Uterus (tissue), 4 donors: ENCODE measurements around the gene TLE2. TPM values are rescaled to one million over a fixed set of nuclear protein-coding genes. Genes with fewer than 3 reads are reported as not detected.
A peak's percentile ranks its signal among the peaks of the same experiment; 100 is the strongest.
"Not testable (repeated sequence)": the region's sequence is repeated elsewhere in the genome, so short reads cannot be mapped to it uniquely, and the experiment has no call there.

ENCODE experiments used
- DNase-seq, 2 donors: peaks; one replicate each; pipeline ENCODE4 v3.0.0-alpha.2; 2019 to 2020
- H3K27ac ChIP-seq, 2 donors: fragments of 200-600 bp; sonication (generic); 1 replicate in 1 of 2; 2 replicates in 1 of 2; pipeline ENCODE4 v1.5.1; 2016 to 2018
- H3K27me3 ChIP-seq, 2 donors: fragments of 200-600 bp; sonication (generic); one replicate each; pipeline ENCODE4 v1.5.1; 2018 to 2019; ENCODE audit warnings: control low read depth in 1 of 2
- H3K36me3 ChIP-seq, 2 donors: fragments of 200-600 bp; sonication (generic); one replicate each; pipeline ENCODE4 v1.5.1; 2019; ENCODE audit warnings: control low read depth in 1 of 2
- H3K4me1 ChIP-seq, 2 donors: fragments of 200-600 bp; sonication (generic); one replicate each; pipeline ENCODE4 v1.5.1; 2018 to 2019; ENCODE audit warnings: control low read depth in 1 of 2
- H3K4me3 ChIP-seq, 2 donors: fragments of 200-600 bp; sonication (generic); 1 replicate in 1 of 2; 2 replicates in 1 of 2; pipeline ENCODE4 v1.5.1; 2018 to 2019; ENCODE audit warnings: mild to moderate bottlenecking in 1 of 2
- H3K9me3 ChIP-seq, 2 donors: fragments of 200-600 bp; sonication (generic); one replicate each; pipeline ENCODE4 v1.5.1; 2019; ENCODE audit warnings: control low read depth in 1 of 2
- CTCF ChIP-seq, 4 experiments: fragments of 200-600 bp in 2 of 4; fragments of 450-650 bp in 2 of 4; sonication (generic) in 2 of 4; IDR thresholded peaks; one replicate each; pipeline ENCODE4 v1.5.1; 2016 to 2019; ENCODE audit warnings: antibody characterized with exemption in 4 of 4, mild to moderate bottlenecking in 2 of 4, moderate library complexity in 1 of 4
- POLR2A ChIP-seq, 2 donors: fragments of 450-650 bp; IDR thresholded peaks; one replicate each; pipeline ENCODE4 v1.6.1; 2016; ENCODE audit warnings: antibody characterized with exemption in 2 of 2, mild to moderate bottlenecking in 1 of 2, moderate library complexity in 1 of 2
- intact Hi-C: fragments of 100-400 bp; cut with DNase I; formaldehyde crosslinking; loops from one replicate; pipeline ENCODE4 v1.15.1; 2023; ENCODE audit warnings: low total_unique reads
- total RNA-seq, 4 donors: library from RNA; depleted of rRNA in 3 of 4; stranded (reverse); fragments of >200 nt in 3 of 4; gene quantifications; one replicate each; pipeline versions ENCODE4 v1.1.0 to v1.2.4, GENCODE V29; 2014 to 2023
- donor health status: DM: yes; HTN: yes; CAD: no.

The TLE2 gene
- total RNA-seq, 4 donors from 2014 or later, result 24.9 to 102 (median 62.3) TPM

- peak overlapping the region; percentile 14 to 25 for H3K27ac ChIP-seq
- peaks cover 8 to 17% of the 10 kb centered on the region in 2 donors for H3K4me1 ChIP-seq
- no peaks in the 10 kb centered on the region for H3K9me3 ChIP-seq
- no peaks in the 10 kb centered on the region for H3K36me3 ChIP-seq
- TF ChIP-seq CTCF (IDR thresholded peaks at IDR 0.05), result no peak
- TF ChIP-seq POLR2A (IDR thresholded peaks at IDR 0.05), result no peak
- no peak for DNase-seq
- intact Hi-C loops, result no loop called here
- H3K27me3 ChIP-seq, result no peaks in the 10 kb centered on the region
- H3K4me3 ChIP-seq, result no peak overlapping the region
Observed at GRCh38 chr19:3053218-3053621, 24.1 kb upstream of the TLE2 start.

- H3K4me3 ChIP-seq, H3K36me3 ChIP-seq, H3K4me1 ChIP-seq, DNase-seq, H3K27ac ChIP-seq, intact Hi-C loops, H3K9me3 ChIP-seq, H3K27me3 ChIP-seq: not testable (repeated sequence)
Observed at GRCh38 chr19:3050016-3050415, 20.9 kb upstream of the TLE2 start.

- no peak for DNase-seq
- peak overlapping the region; percentile 95 to 99 for H3K27ac ChIP-seq
- H3K4me3 ChIP-seq, result no peak overlapping the region
- no peaks in the 10 kb centered on the region for H3K9me3 ChIP-seq
- no peak for TF ChIP-seq CTCF (IDR thresholded peaks at IDR 0.05)
- no peak for TF ChIP-seq POLR2A (IDR thresholded peaks at IDR 0.05)
- no peaks in the 10 kb centered on the region for H3K27me3 ChIP-seq
- intact Hi-C loops, result no loop called here
- peaks cover 0 to 5% of the 10 kb centered on the region in 2 donors for H3K4me1 ChIP-seq
- H3K36me3 ChIP-seq, result no peaks in the 10 kb centered on the region
Observed at GRCh38 chr19:3049089-3049488, 20.0 kb upstream of the TLE2 start.

GRCh38 chr19:3048190-3048533 is 19.1 kb upstream of the TLE2 start:
- no peak for DNase-seq
- TF ChIP-seq CTCF (IDR thresholded peaks at IDR 0.05), result no peak
- no peak for TF ChIP-seq POLR2A (IDR thresholded peaks at IDR 0.05)
- peak overlapping the region; percentile 95 to 99 for H3K27ac ChIP-seq
- intact Hi-C loops, result no loop called here
- H3K4me1 ChIP-seq, result peaks cover 0 to 5% of the 10 kb centered on the region in 2 donors
- H3K27me3 ChIP-seq, result no peaks in the 10 kb centered on the region
- H3K4me3 ChIP-seq, result no peak overlapping the region
- no peaks in the 10 kb centered on the region for H3K9me3 ChIP-seq
- H3K36me3 ChIP-seq, result no peaks in the 10 kb centered on the region

- Histone ChIP-seq H3K27ac (peak overlapping the region; percentile 95 to 99), H3K9me3 (no peaks in the 10 kb centered on the region), H3K36me3 (no peaks in the 10 kb centered on the region), H3K4me3 (peak overlapping the region; percentile 31 to 62), H3K27me3 (no peaks in the 10 kb centered on the region), H3K4me1 (peaks cover 0 to 5% of the 10 kb centered on the region in 2 donors)
- TF ChIP-seq CTCF (IDR thresholded peaks at IDR 0.05) (no peak), POLR2A (IDR thresholded peaks at IDR 0.05) (peak; percentile 51 to 65)
- peak; percentile 91 to 98 for DNase-seq
- intact Hi-C loops, result no loop called here
Observed at GRCh38 chr19:3047496-3048189, 18.6 kb upstream of the TLE2 start.
